ENCODE results near the gene LCP1.

DNA sequence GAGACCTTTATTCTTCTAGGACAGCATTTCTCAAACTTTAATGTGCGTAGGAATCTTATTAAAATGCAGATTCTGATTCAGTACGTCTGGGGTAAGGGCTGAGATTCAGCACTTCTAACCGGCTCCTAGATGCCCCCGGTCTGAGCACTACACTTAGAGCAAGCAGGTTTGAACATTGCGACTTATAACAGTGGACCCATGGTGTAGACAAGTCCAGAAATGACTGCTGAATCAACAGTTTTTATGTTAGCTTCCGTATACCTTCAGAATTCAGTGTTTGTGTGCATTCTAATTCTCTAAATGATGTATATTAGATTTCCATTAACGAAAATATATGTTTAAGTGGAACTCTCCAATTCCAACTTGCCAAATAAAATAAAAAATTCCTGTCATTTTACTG is 59.7 kb downstream of the LCP1 start:
- TF ChIP-seq, protein P1, sequence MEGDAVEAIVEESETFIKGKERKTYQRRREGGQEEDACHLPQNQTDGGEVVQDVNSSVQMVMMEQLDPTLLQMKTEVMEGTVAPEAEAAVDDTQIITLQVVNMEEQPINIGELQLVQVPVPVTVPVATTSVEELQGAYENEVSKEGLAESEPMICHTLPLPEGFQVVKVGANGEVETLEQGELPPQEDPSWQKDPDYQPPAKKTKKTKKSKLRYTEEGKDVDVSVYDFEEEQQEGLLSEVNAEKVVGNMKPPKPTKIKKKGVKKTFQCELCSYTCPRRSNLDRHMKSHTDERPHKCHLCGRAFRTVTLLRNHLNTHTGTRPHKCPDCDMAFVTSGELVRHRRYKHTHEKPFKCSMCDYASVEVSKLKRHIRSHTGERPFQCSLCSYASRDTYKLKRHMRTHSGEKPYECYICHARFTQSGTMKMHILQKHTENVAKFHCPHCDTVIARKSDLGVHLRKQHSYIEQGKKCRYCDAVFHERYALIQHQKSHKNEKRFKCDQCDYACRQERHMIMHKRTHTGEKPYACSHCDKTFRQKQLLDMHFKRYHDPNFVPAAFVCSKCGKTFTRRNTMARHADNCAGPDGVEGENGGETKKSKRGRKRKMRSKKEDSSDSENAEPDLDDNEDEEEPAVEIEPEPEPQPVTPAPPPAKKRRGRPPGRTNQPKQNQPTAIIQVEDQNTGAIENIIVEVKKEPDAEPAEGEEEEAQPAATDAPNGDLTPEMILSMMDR (IDR thresholded peaks at IDR 0.05), result no peak
- no peak for TF ChIP-seq ZFX (IDR thresholded peaks at IDR 0.05; ENCODE audit: borderline replicate concordance)

All from 22Rv1 (cell line).